ENCODE data around the gene CXCL6.

The CXCL6 gene

DNA sequence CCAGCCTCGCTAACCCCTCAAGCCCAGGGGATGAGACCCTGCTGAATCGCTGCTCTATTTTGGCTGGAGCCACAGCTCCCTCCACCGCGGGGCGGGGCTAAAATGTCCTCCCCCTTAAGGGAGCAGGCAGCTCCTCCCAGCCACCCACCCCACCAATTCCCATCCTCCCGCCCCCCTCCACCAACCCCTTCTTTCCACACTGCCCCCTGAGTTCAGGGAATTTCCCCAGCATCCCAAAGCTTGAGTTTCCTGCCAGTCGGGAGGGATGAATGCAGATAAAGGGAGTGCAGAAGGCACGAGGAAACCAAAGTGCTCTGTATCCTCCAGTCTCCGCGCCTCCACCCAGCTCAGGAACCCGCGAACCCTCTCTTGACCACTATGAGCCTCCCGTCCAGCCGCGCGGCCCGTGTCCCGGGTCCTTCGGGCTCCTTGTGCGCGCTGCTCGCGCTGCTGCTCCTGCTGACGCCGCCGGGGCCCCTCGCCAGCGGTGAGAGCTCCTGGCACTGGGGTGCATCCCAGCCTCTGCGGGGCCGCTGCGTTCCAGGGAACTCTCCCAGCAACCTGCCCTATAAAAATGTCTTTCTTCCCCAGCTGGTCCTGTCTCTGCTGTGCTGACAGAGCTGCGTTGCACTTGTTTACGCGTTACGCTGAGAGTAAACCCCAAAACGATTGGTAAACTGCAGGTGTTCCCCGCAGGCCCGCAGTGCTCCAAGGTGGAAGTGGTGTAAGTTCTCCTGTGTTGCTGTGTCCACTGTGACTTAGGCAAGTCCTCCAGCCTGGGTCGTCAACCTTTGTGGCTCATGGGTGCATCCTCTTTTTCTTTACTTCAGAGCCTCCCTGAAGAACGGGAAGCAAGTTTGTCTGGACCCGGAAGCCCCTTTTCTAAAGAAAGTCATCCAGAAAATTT is at the start of gene CXCL6:
CXCL6 (plus strand) TSS at position 306 of the 907 bp plus-strand sequence; CDS start at position 379, 73 bp downstream.
- no peak for DNase-seq (ENCODE audit: extremely low read depth in 1 of 2, low read depth in 1 of 2)

DNA sequence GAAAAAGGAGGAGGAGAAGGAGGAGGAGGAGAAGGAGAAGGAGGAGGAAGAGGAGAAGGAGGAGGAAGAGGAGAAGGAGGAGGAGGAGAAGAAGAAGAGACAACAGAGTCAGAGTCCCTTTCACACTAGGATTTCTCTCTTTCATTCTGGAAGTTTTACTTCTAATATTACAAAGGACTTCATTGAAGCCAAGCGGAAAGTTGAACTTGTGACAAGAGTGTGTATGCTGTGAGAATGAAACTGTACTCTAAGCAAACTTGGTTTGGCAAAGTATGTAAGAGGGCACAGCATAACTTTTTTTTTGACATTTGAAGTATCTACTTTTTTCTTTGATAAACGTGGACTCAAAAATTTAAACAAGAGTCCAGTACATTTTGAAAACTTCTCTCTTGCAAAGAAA is 48.1 kb upstream of the CXCL6 start:
- DNase-seq (ENCODE audit: extremely low read depth in 1 of 2, low read depth in 1 of 2): no peak

DNA sequence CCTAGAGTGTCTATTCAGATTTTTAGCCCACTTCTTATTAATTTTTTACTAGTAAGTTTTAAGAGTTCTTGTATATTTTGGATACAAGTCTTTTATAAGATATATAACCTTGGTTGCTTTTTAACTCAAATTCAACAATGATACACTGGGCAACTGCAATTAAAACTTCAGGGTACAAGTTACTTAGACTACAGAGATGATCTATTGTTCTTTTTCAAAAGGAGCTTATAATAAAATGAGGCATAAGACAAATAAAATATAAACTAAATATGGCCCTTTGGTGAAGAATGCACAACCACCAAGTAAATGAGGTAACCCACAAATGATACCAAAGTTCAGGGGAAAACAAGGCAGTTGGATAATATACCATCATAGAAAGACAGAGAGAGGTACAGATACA is 37.6 kb upstream of the CXCL6 start:
- no peak for DNase-seq (ENCODE audit: extremely low read depth in 1 of 2, low read depth in 1 of 2)

GRCh38 chr4:73800206-73800605 is 36.3 kb upstream of the CXCL6 start:
- DNase-seq (ENCODE audit: extremely low read depth in 1 of 2, low read depth in 1 of 2): no peak

GRCh38 chr4:73801692-73802091 is 34.8 kb upstream of the CXCL6 start:
- DNase-seq (ENCODE audit: extremely low read depth in 1 of 2, low read depth in 1 of 2): no peak

DNA sequence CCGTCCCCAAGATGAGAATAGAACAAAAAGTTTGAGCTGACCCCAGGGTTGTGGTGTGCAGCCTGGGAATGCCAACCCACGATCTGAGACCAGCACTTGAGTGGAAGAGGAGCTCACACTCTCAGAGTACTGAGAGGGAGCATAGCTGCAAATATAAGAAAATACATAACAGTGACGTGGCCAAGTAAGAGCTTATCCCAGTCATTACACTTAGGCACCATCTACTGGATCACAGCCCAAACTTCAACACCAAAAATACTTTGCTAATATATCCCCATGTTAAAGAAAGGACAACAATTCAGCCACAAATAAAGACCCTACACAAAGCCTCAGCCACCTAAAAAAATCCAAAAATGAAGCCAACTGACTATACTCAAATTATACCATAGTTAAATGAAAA is 33.3 kb upstream of the CXCL6 start:
- DNase-seq (ENCODE audit: extremely low read depth in 1 of 2, low read depth in 1 of 2): no peak

DNA sequence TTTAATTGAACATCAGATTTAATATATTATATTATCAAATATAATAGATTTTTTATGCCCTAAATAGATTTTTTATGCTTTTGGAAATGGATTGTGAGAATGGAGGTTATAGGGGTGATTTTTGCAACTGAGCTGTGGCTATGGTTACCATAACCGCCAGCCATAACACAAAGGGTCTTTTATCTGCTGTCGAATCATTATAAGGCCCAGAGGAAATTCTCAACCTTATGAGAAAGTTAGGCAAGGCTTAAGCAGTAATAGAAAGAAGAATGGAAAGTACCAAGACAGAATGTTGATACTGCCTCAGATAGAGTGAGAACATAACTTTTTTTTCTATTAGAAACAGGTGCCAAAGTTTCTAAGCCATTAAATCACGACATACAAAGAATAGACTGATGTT is 26.3 kb upstream of the CXCL6 start:
- DNase-seq (ENCODE audit: extremely low read depth in 1 of 2, low read depth in 1 of 2): no peak

- no peak for DNase-seq (ENCODE audit: extremely low read depth in 1 of 2, low read depth in 1 of 2)
These were observed 24.6 kb upstream of the CXCL6 start for GRCh38 chr4:73811841-73812240.

GRCh38 chr4:73814679-73815078 is 21.8 kb upstream of the CXCL6 start:
- no peak for DNase-seq (ENCODE audit: extremely low read depth in 1 of 2, low read depth in 1 of 2)

- no peak for DNase-seq (ENCODE audit: extremely low read depth in 1 of 2, low read depth in 1 of 2)
These were observed 21.3 kb upstream of the CXCL6 start for GRCh38 chr4:73815145-73815544.

- DNase-seq (ENCODE audit: extremely low read depth in 1 of 2, low read depth in 1 of 2): no peak
These were observed 19.7 kb upstream of the CXCL6 start for GRCh38 chr4:73816814-73817213.

- no peak for DNase-seq (ENCODE audit: extremely low read depth in 1 of 2, low read depth in 1 of 2)
These were observed 19.1 kb upstream of the CXCL6 start for GRCh38 chr4:73817341-73817740.

DNA sequence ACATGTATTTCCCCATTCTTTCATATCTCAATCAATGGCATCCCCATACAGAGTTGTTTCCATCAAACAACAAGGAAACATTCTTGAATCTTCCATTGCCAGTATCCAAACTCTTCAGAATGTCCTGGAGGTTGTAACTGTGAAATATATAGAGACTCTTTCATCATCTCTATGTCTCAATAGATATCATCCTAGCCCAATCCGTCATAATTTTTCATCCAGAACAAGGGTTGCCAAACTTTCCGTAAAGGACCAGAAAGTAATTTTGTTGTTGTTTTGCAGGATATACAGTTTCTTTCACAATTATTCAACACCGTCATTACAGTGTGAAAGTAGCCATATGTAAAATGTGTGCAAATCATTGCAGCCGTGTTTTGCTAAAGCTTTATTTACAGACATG is 15.2 kb upstream of the CXCL6 start:
- DNase-seq (ENCODE audit: extremely low read depth in 1 of 2, low read depth in 1 of 2): no peak

GRCh38 chr4:73822389-73822788 is 14.1 kb upstream of the CXCL6 start:
- no peak for DNase-seq (ENCODE audit: extremely low read depth in 1 of 2, low read depth in 1 of 2)

GRCh38 chr4:73822812-73823504 is 13.5 kb upstream of the CXCL6 start:
- no peak for DNase-seq (ENCODE audit: extremely low read depth in 1 of 2, low read depth in 1 of 2)

DNA sequence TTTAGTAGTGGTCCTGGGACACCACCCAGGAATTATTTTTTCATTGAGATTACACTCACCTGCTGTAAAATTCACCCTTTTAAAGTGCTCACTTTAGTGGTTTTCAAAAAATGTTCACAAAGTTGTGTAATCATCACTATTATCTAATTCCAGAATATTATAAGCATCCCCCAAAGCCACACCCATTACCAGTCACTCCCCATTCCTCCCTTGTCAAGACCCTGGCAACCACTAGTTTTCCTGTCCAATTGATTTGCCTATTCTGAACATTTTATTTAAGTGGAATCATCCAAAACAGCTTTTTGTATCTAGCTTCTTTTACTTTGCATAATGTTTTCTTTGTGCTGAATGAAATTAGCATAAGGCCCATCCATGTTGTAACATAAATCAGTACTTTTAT is 12.7 kb upstream of the CXCL6 start:
- no peak for DNase-seq (ENCODE audit: extremely low read depth in 1 of 2, low read depth in 1 of 2)

DNA sequence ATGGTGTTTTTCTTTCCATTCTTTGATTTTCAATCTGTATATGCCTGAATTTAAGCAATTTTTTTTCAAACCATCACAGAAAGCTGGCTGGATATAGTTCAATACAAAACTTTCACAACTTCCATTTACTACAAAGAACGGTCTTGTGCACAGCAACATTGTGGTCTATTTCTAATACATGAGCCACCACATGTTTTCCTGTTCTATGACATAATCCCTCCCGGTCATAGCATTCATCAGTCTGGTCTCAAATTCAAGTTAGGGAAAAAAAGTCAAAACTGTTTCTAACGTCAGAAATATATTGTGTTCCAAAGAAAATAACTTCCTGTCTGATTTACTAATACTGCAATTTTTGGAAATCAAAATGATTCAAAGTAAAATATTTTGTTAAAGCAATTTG is 7.5 kb upstream of the CXCL6 start:
- no peak for DNase-seq (ENCODE audit: extremely low read depth in 1 of 2, low read depth in 1 of 2)

- no peak for DNase-seq (ENCODE audit: extremely low read depth in 1 of 2, low read depth in 1 of 2)
These were observed 4.9 kb upstream of the CXCL6 start for GRCh38 chr4:73831569-73831968.

DNA sequence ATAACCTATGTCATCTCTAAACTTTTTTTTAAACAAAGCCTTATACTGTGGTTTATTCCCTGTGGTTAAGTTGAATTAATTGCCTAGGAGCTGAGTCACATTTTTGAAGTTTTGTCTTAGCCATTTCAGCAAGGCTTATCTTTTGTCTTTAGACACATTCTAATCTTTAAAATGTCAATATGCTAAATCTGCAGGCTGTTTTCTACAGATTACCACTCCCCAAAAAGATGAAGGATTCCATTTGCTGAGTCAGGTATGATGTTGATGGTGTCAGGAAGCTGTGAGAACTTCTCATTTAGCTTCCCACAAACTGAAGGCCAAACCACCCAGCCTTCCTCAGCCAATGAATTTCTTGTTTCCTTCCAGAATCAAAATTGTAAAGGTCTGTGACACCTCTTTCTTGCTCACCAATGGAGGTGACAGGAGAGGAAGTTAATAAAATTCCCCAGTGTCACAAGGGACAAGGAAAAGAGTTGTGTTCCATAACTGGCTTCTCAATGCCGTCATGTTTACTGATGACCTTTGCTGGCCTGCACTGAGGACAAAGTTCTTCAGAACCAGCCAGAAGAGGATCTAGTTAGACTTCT is 3.7 kb upstream of the CXCL6 start:
- DNase-seq (ENCODE audit: extremely low read depth in 1 of 2, low read depth in 1 of 2): no peak

- DNase-seq (ENCODE audit: extremely low read depth in 1 of 2, low read depth in 1 of 2): no peak
These were observed 2.6 kb downstream of the CXCL6 start for GRCh38 chr4:73839071-73839470.

GRCh38 chr4:73839715-73840114 is 3.2 kb downstream of the CXCL6 start:
- no peak for DNase-seq (ENCODE audit: extremely low read depth in 1 of 2, low read depth in 1 of 2)

All from stimulated activated CD8-positive, alpha-beta memory T cell treated with anti-CD3 and anti-CD28 coated beads, Interleukin-7, amount 100 ng/mL, for 48 hours (primary cell).